Amygdala (tissue), 56 donors: ENCODE data around the gene STXBP6.

Experiments used
- DNase-seq, 56 donors: peaks; one replicate each; lab custom pipeline; 2025; lab: John Stamatoyannopoulos, UW

The STXBP6 gene

DNA sequence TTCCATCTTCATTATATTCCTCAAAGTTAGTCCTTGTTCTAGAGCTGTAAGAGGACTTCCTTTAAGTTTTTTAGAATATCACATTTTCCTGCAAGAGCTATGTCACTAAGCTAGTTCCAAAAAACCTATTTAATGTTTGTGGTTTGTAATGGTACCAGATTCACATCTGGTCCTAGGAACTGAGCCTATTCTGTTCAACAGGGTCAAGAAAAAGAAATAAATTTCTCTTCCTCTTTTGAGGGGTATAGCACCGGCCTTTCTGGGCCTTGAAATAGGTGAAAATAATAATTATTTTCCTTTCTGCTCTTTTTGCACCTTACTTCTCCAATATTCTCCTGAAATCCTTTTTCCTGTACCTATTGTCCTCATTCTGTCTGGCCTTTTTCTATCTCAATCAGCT is 3.6 kb upstream of the STXBP6 start:
- no peak for DNase-seq

GRCh38 chr14:25052921-25053320 is 3.0 kb upstream of the STXBP6 start:
- DNase-seq, result no peak

DNA sequence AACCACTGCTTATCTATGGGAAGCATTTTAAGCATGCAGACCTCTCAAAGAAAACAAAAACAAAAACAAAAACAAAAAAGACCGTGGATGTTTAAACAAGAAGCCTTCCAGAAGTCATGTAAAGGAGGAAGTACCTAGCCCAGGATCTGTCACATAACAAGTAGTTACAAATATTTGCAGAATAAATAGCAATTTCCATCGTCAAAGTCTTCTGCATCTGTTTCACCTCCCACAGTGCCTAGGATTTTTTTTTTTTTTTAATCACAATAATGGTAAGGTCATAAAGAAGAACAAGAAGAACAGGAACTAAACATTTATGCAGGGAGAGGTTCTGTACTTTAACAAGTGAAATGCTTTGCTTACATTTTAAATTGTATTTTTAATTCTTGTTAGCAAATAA is 2.4 kb upstream of the STXBP6 start:
- DNase-seq, result no peak

DNA sequence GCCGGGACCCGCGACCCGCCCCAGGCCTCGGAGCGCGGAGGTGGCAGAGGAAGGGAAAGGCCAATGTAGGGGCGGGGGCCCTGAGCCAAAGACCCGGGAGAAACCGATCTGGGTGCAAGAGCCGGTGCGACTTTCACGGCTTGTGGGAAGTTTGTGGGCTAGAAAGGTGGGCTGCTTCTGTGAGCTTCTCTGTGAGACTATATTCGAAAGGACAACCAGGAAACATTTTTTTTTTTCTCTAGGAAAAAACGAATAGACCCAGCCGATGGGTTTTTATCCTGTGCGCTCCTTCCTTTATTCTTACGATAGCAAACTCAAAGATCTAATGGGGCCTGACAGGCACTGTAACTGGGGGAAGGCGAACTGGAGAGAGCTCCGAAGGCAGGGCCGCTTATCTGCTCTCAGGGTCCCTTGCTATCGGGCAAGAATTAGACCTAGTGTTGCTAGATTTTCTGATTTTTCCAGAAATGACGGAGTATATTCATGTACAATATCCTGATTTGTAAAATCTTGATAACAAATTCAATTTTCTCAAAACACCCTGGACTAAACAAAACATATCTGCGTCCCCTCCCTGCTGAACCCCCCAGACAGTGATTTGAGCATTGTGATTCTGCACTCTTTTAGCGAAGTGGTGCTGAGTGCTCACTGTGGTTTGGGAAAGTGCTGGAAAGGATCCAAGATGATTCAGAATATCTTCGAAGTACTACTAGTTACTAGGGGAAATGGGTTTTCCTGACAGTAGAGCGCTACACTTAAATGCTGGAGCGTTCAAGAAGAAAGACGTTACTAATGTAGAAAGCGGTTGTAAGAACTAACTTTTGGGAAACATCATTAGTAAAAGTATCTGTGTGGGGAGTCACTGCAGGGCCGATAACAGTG is 563 bp upstream of the STXBP6 start:
- peak in 5 of 56 donors; percentile 6 to 71 (median 45) for DNase-seq

GRCh38 chr14:25049093-25049567 is 817 bp downstream of the STXBP6 start:
- peak in 8 of 56 donors; percentile 13 to 67 (median 42) for DNase-seq

- peak in 28 of 56 donors; percentile 5 to 58 (median 25) for DNase-seq
These were observed 1.6 kb downstream of the STXBP6 start for GRCh38 chr14:25048170-25049016.

GRCh38 chr14:25046301-25046943 is 3.5 kb downstream of the STXBP6 start:
- DNase-seq, result no peak

GRCh38 chr14:25044106-25044698 is 5.7 kb downstream of the STXBP6 start:
- no peak for DNase-seq

DNA sequence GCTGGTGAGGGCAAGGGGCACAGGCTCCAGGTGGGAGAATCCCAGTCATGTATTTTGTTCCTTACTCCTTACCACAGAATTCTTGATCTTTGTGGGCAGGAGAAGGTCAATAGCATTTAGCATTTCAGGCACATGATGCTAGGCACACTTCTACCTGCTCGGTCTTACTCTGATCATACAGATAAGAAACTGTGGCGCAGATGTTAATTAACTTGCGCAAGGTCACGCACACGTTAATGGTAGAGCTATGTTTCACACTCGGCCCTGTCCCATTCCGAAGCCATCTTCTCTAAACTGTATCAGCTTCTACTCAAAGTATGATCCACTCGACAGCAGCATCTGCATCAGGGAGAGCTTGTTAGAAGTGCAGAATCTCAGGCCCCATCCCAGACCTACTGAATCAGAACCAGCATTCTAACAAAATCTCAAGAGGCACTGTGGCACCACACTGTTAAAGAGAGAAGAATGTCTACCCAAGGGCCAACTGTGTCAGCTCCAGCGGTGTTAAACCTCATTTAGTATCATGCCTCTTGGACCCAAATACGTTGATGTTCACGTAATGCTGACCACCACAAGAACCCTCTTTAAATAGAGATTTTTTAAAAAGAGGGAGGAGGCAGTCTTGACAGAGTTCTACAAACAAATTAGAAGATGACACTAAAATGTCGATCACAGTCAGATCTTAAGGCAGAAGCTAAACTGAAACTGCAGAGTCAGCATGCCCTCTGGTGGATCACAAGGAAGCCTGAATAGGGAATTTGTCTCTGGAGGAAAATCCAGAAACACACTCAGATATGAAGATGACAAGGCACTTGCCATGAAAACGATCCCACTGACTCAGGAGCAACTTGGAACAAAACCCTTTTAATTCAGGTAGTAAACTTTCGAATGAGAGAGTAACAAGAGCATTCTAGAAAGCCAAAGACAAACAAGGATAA is 7.3 kb downstream of the STXBP6 start:
- DNase-seq, result peak in 27 of 56 donors; percentile 5 to 73 (median 31)

- DNase-seq, result no peak
These were observed 8.0 kb downstream of the STXBP6 start for GRCh38 chr14:25041898-25042297.

DNA sequence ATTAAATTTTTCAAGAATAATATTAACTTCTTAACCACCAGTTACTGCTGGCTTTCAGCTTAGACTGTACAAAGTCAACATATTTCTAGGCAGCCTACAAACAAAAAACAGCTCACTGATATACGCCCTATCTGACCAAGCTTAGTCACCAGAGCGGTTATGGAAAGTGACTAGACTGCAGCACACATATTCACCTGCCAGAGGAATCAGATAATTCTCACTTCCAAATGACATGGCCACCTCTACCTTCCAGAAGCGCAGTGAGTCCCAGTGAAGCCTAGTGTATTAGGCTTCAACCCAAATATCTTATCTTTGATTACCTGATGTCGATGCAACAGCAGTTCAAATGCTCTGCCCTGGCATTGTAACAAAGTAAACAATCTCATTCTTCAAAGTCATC is 8.5 kb downstream of the STXBP6 start:
- no peak for DNase-seq

DNA sequence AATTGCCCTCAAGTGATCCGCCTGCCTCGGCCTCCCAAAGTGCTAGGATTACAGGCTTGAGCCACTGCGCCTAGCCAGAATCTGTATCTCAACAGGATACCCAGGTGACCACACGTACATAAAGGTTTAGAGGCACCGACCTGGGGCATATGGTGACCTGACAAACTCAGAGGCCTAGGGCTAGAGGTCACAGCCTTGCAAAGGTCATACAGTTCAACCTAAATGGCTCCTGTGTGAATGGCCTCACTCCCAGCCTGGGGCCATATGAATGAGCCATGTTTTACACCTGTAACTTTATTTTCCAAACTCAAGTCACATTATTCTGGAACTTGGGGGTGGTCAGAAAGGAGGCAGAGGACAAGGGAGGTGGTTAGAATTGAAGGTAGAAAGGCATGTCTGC is 10.0 kb downstream of the STXBP6 start:
- no peak for DNase-seq

- no peak for DNase-seq
These were observed 11.8 kb downstream of the STXBP6 start for GRCh38 chr14:25038044-25038668.

GRCh38 chr14:25037032-25037431 is 12.9 kb downstream of the STXBP6 start:
- DNase-seq, result no peak

DNA sequence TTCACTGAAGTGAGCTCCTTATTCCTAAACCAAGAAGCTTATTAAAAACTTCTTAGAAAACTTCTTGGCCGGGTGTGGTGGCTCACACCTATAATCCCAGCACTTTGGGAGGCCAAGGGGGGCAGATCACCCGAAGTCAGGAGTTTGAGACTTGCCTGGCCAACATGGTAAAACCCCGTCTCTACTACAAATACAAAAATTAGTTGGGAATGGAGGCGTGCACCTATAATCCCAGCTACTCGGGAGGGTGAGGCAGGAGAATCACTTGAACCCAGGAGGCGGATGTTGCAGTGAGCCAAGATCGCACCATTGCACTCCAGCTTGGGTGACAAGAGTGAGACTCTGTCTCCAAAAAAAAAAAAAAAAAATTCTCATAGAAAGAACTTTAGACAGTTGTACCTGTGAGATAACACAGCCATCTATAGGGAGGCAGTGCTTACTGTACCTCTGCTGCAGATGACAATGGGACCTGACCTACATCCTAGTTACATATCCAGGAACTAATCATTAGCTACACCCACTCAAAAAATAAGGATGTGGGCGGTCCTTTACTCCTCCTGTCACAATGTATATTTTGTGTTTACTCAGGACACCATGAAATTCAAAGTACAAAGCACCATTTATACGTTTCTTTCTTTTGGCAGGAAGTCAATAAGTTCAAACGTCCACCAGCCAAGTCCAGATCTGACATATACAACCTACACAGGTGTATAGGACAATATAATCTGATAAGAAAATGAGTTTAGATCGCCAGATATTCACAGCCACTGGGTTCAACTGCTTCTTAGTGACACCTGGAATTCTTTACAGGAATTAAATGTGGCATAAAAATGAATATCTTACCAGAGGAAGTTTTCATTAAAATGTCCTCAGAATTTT is 14.9 kb downstream of the STXBP6 start:
- no peak for DNase-seq

GRCh38 chr14:25033358-25033757 is 16.6 kb downstream of the STXBP6 start:
- no peak for DNase-seq

- no peak for DNase-seq
These were observed 17.7 kb downstream of the STXBP6 start for GRCh38 chr14:25032092-25032784.
